Measurements from ENCODE around the gene SLC1A4. TPM values are rescaled to one million over a fixed set of nuclear protein-coding genes. Genes with fewer than 3 reads are reported as not detected.

SLC1A4 gene
- total and polyA plus RNA-seq, 7 donors: 3.4 to 50.3 (median 13.9) TPM

DNA sequence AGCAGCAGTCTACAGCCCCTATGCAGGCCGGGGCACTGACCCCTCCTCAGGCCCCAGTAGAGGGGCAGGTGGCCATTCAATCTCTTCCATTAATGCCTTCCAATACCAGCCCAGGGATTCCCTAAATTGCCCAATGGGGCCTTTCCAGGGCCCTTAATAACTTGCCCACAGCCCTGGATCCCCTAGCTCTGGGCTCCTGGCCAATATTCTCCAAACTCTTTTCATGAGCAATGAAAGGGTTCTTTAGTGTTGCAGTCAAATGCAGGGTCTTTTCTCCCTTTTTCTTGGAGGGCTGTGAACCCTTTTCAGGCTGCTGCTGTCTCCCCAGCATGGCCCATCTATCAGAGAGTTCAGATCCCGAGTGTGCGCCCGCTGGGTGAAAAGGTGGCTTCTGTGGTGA, 41.3 kb upstream of the SLC1A4 start:
- WGBS, 3 donors: 75 to 87% (median 82%) methylated on average over 4 of the region's 4 CpGs
- H3K4me3 ChIP-seq: no peak overlapping the region
- TF ChIP-seq, protein P1, sequence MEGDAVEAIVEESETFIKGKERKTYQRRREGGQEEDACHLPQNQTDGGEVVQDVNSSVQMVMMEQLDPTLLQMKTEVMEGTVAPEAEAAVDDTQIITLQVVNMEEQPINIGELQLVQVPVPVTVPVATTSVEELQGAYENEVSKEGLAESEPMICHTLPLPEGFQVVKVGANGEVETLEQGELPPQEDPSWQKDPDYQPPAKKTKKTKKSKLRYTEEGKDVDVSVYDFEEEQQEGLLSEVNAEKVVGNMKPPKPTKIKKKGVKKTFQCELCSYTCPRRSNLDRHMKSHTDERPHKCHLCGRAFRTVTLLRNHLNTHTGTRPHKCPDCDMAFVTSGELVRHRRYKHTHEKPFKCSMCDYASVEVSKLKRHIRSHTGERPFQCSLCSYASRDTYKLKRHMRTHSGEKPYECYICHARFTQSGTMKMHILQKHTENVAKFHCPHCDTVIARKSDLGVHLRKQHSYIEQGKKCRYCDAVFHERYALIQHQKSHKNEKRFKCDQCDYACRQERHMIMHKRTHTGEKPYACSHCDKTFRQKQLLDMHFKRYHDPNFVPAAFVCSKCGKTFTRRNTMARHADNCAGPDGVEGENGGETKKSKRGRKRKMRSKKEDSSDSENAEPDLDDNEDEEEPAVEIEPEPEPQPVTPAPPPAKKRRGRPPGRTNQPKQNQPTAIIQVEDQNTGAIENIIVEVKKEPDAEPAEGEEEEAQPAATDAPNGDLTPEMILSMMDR (IDR thresholded peaks at IDR 0.05): no peak
- intact Hi-C loops (cut with DNase I): no loop called here
- H3K27ac ChIP-seq: no peak overlapping the region
- H3K36me3 ChIP-seq (ENCODE audit: insufficient read depth in 1 of 2, low read depth in 1 of 2): no peaks in the 10 kb centered on the region
- ATAC-seq (no peak), DNase-seq (no peak)
- no peaks in the 10 kb centered on the region for H3K27me3 ChIP-seq (ENCODE audit: insufficient read depth in 3 of 3, low read length in 2 of 3)
- no peaks in the 10 kb centered on the region for H3K9me3 ChIP-seq
- H3K4me1 ChIP-seq: peaks cover 38% of the 10 kb centered on the region

DNA sequence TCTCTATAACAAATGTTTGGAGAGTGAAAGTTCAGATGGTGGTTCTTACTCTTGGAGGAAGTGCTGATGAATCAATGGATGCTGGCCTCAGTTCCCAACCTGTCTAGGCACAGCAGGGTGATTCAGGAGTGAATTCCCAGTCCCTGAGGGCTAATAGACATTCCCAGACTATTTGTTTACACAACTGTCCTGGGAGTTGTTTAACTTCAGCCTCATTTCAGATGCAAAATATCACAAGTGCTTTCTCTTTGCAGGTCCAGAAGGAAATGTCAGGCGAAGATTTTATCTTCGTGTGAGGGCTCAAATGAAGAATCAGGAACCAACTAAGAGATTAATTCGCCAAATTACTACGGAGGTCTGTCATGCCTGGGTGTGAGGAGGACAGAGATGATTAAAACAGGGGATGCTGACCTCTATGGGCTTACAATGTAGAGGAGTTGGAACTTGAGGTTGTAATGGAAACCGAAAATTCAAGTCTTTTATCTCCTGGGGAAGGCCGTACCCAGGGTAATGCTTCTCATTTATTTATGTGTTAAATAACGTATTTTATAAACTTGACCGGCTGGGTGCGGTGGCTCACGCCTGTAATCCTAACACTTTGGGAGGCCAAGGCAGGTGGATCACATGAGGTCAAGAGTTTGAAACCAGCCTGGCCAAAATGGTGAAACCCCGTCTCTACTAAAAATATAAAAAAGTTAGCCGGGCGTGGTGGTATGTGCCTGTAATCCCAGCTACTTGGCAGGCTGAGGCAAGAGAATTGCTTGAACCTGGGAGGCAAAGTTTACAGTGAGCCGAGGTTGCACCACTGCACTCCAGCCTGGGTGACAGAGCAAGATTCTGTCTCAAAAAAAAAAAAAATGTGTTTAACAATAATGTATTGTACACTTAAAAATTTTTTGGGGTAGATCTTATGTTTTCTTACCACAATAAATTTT, 38.7 kb upstream of the SLC1A4 start:
- no peak for DNase-seq
- H3K4me3 ChIP-seq: no peak overlapping the region
- WGBS, 3 donors: 53 to 63% (median 53%) methylated on average over 14 of the region's 14 CpGs
- no peaks in the 10 kb centered on the region for H3K27me3 ChIP-seq (ENCODE audit: insufficient read depth in 3 of 3, low read length in 2 of 3)
- intact Hi-C loops (cut with DNase I): no loop called here
- H3K36me3 ChIP-seq (ENCODE audit: insufficient read depth in 1 of 2, low read depth in 1 of 2): no peaks in the 10 kb centered on the region
- H3K4me1 ChIP-seq: peaks cover 20% of the 10 kb centered on the region
- TF ChIP-seq, protein P1 (IDR thresholded peaks at IDR 0.05): no peak
- H3K27ac ChIP-seq: peak overlapping the region; percentile 68
- peak in 2 of 4 donors; percentile 36 to 58 for ATAC-seq
- no peaks in the 10 kb centered on the region for H3K9me3 ChIP-seq

DNA sequence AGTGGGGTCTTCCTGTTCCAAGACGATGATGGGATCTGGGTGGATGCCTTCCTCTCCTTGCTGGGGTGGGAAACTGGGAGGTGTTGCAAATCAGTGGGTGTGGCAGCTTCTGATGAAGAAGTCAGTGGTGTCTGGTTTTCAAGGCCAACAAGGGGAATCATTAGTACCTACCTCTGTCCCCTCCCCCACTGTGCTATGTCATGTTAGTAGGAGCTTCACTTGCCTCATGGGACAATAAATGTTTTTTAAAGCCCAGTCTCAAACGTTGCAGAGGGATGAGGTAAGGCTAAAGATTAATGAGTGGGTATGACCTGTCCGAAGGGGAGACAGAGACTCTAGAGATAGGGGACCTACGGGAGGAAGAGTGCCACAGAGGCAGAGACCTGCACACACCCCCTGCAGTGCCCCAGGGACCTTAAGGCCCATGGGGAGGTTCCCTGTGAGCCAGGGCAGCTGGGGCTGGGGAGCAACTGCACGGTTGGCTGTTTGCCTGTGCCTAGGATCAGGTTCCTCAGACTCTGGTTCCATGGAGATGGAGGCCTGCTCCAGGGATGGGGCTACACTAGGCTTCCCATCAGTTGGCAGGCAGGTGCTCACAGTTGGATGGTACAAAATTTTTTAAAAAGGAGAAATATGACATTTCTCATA, 37.8 kb upstream of the SLC1A4 start:
- WGBS, 3 donors: 25 to 31% (median 28%) methylated on average over 5 of the region's 5 CpGs
- ATAC-seq (peak; percentile 89 to 94 (median 91)), DNase-seq (peak; percentile 31 to 74)
- intact Hi-C loops (cut with DNase I): no loop called here
- H3K4me3 ChIP-seq: no peak overlapping the region
- no peaks in the 10 kb centered on the region for H3K9me3 ChIP-seq
- TF ChIP-seq, protein P1 (IDR thresholded peaks at IDR 0.05): no peak
- H3K36me3 ChIP-seq (ENCODE audit: insufficient read depth in 1 of 2, low read depth in 1 of 2): no peaks in the 10 kb centered on the region
- peaks cover 21% of the 10 kb centered on the region for H3K4me1 ChIP-seq
- no peaks in the 10 kb centered on the region for H3K27me3 ChIP-seq (ENCODE audit: insufficient read depth in 3 of 3, low read length in 2 of 3)
- peak overlapping the region; percentile 68 for H3K27ac ChIP-seq

DNA sequence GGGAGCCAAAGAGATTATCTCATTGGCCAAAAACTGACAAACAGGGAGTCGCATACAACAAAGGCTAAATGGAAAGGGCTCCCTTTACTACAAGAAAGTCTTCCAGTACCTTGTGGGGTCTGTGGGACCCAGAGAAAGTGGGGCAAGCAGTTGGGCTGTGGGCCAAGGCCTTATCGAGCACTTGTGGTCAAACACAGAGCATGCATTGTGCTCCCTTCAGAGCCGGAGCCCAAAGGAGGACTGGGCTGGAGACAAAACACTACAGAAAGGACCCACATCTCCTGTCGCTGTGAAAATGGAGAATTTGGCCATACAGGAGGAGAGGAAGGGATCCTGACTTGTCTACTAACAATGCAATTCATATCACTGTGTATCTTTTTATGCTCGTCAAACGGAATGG, 37.1 kb upstream of the SLC1A4 start:
- peaks cover 26% of the 10 kb centered on the region for H3K4me1 ChIP-seq
- 40 to 51% (median 50%) methylated on average over 6 of the region's 6 CpGs for WGBS, 3 donors
- DNase-seq: no peak
- H3K27ac ChIP-seq: no peak overlapping the region
- TF ChIP-seq, protein P1 (IDR thresholded peaks at IDR 0.05): no peak
- no peaks in the 10 kb centered on the region for H3K27me3 ChIP-seq (ENCODE audit: insufficient read depth in 3 of 3, low read length in 2 of 3)
- H3K9me3 ChIP-seq: no peaks in the 10 kb centered on the region
- H3K36me3 ChIP-seq (ENCODE audit: insufficient read depth in 1 of 2, low read depth in 1 of 2): no peaks in the 10 kb centered on the region
- H3K4me3 ChIP-seq: no peak overlapping the region
- ATAC-seq: no peak
- intact Hi-C loops (cut with DNase I): no loop called here
